ENCODE data around the gene NHP2. TPM values are rescaled to one million over a fixed set of nuclear protein-coding genes. Genes with fewer than 3 reads are reported as not detected.

The NHP2 gene
- total RNA-seq, 1 donor from 2014 or later: 38.8 TPM

GRCh38 chr5:178114325-178115135 lies 39.2 kb downstream of the NHP2 start:
- DNase-seq (ENCODE audit: low spot score): no peak

GRCh38 chr5:178113841-178114324 lies 39.8 kb downstream of the NHP2 start:
- no peak for DNase-seq (ENCODE audit: low spot score)

- peak; percentile 42 for DNase-seq (ENCODE audit: low spot score)
These were observed 40.4 kb downstream of the NHP2 start, which contains the start of gene N4BP3 for GRCh38 chr5:178113141-178113787. Gene N4BP3 (plus strand): TSS chr5:178113532. CDS start chr5:178119584, 6,052 bp downstream.

- DNase-seq (ENCODE audit: low spot score): no peak
These were observed 41.1 kb downstream of the NHP2 start for GRCh38 chr5:178112545-178112944.

- no peak for DNase-seq (ENCODE audit: low spot score)
These were observed 41.8 kb downstream of the NHP2 start for GRCh38 chr5:178111925-178112324.

GRCh38 chr5:178110511-178110910 lies 43.2 kb downstream of the NHP2 start:
- DNase-seq (ENCODE audit: low spot score): no peak

- no peak for DNase-seq (ENCODE audit: low spot score)
These were observed 44.7 kb downstream of the NHP2 start for GRCh38 chr5:178108966-178109365.

GRCh38 chr5:178108446-178108845 lies 45.2 kb downstream of the NHP2 start:
- DNase-seq (ENCODE audit: low spot score): no peak

- no peak for DNase-seq (ENCODE audit: low spot score)
These were observed 45.9 kb downstream of the NHP2 start for GRCh38 chr5:178107756-178108310.

- DNase-seq (ENCODE audit: low spot score): no peak
These were observed 47.0 kb downstream of the NHP2 start for GRCh38 chr5:178106556-178107239.

- no peak for DNase-seq (ENCODE audit: low spot score)
These were observed 47.6 kb downstream of the NHP2 start for GRCh38 chr5:178106086-178106485.

- DNase-seq (ENCODE audit: low spot score): no peak
These were observed 49.2 kb downstream of the NHP2 start for GRCh38 chr5:178104492-178104891.

GRCh38 chr5:178103612-178104011 lies 50.1 kb downstream of the NHP2 start:
- no peak for DNase-seq (ENCODE audit: low spot score)

Other genes starting within 250 kb of the NHP2 start
- gene PROP1, start 157.6 kb downstream of the NHP2 start, total RNA-seq (ENCODE audit: insufficient read depth, low replicate concordance): not detected
- 1.7 TPM for gene N4BP3, start 40.4 kb downstream of the NHP2 start, total RNA-seq (ENCODE audit: insufficient read depth, low replicate concordance)
- 15.6 TPM for gene RMND5B, start 22.9 kb downstream of the NHP2 start, total RNA-seq (ENCODE audit: insufficient read depth, low replicate concordance)
- 4.1 TPM for gene GMCL2, start 33.5 kb upstream of the NHP2 start, total RNA-seq (ENCODE audit: insufficient read depth, low replicate concordance)
- gene HNRNPAB, start 50.6 kb upstream of the NHP2 start, total RNA-seq (ENCODE audit: insufficient read depth, low replicate concordance): 43.6 TPM
- 11.8 TPM for gene PHYKPL, start 78.9 kb upstream of the NHP2 start, total RNA-seq (ENCODE audit: insufficient read depth, low replicate concordance)

Measured in umbilical cord (tissue), 2 donors.